Caki2 (cell line): Measurements from ENCODE around the gene RPL28. TPM values are rescaled to one million over a fixed set of nuclear protein-coding genes. Genes with fewer than 3 reads are reported as not detected.
"Not testable (repeated sequence)": the region's sequence is repeated elsewhere in the genome, so short reads cannot be mapped to it uniquely, and the experiment has no call there.

Experiments used
- DNase-seq: peaks from one replicate; pipeline ENCODE4 v3.0.0-alpha.2; 2015; ENCODE audit warnings: low read depth
- in situ Hi-C: cut with HindIII; loops from 2 replicates; pipeline ENCODE4 v1.10.0; 2016; ENCODE audit warnings: low sequenced_read_pairs, low pct_unique_long_range_greater_than_20kb, mixed read lengths
- total RNA-seq: library from RNA; depleted of rRNA; stranded (reverse); fragments of >200 nt; shearing (Covaris generic); gene quantifications from 2 replicates; pipeline ENCODE4 v1.2.3, GENCODE V29; 2014; ENCODE audit warnings: low replicate concordance

Gene RPL28
- total RNA-seq, 1 experiment from 2014 or later, result 295 TPM

GRCh38 chr19:55406826-55407549 is 21.3 kb downstream of the RPL28 start:
- in situ Hi-C loops, result no loop called here
- DNase-seq, result no peak

- DNase-seq, in situ Hi-C loops: not testable (repeated sequence)
Measured at GRCh38 chr19:55407550-55407799, 21.7 kb downstream of the RPL28 start, which contains the start of gene UBE2S. Gene UBE2S, minus strand, starts transcription at chr19:55407788. Its CDS starts 199 bp downstream, at chr19:55407589.

- DNase-seq, result peak; percentile 100
- in situ Hi-C loops, result no loop called here
Measured at GRCh38 chr19:55407800-55408532, 22.2 kb downstream of the RPL28 start.

- no peak for DNase-seq
- in situ Hi-C loops, result no loop called here
Measured at GRCh38 chr19:55408533-55408872, 22.8 kb downstream of the RPL28 start.

GRCh38 chr19:55409179-55409578 is 23.4 kb downstream of the RPL28 start:
- DNase-seq, in situ Hi-C loops: not testable (repeated sequence)

GRCh38 chr19:55410168-55410567 is 24.4 kb downstream of the RPL28 start:
- in situ Hi-C loops, result loop anchor here (10.0 kb wide), 1 partner anchor 235 kb away; no protein-coding TSS in a partner anchor
- DNase-seq, result no peak

- in situ Hi-C loops, result loop anchor here (10.0 kb wide), 1 partner anchor 243 kb away; no protein-coding TSS in a partner anchor
- peak; percentile 64 for DNase-seq
Measured at GRCh38 chr19:55418185-55418584, 32.5 kb downstream of the RPL28 start.

GRCh38 chr19:55419103-55419502 is 33.4 kb downstream of the RPL28 start:
- in situ Hi-C loops, result loop anchor here (10.0 kb wide), 1 partner anchor 244 kb away; no protein-coding TSS in a partner anchor
- DNase-seq, result no peak

- DNase-seq, result no peak
- in situ Hi-C loops, result loop anchor here (10.0 kb wide), 1 partner anchor 245 kb away; no protein-coding TSS in a partner anchor
Measured at GRCh38 chr19:55419624-55420236, 34.0 kb downstream of the RPL28 start.

- DNase-seq, in situ Hi-C loops: not testable (repeated sequence)
Measured at GRCh38 chr19:55421281-55421680, 35.5 kb downstream of the RPL28 start.

- in situ Hi-C loops, result no loop called here
Measured at GRCh38 chr19:55423225-55424005, 37.7 kb downstream of the RPL28 start.

GRCh38 chr19:55424518-55424917 is 38.8 kb downstream of the RPL28 start:
- DNase-seq, result no peak
- in situ Hi-C loops, result no loop called here

More at GRCh38 chr19:55423225-55424005, 37.7 kb downstream of the RPL28 start:
- no peak for DNase-seq

GRCh38 chr19:55426042-55426441 is 40.3 kb downstream of the RPL28 start:
- in situ Hi-C loops, result no loop called here
- no peak for DNase-seq

- DNase-seq, result no peak
- in situ Hi-C loops, result no loop called here
Measured at GRCh38 chr19:55431183-55431582, 45.5 kb downstream of the RPL28 start.

GRCh38 chr19:55432241-55432959 is 46.7 kb downstream of the RPL28 start:
- DNase-seq, result no peak
- in situ Hi-C loops, result no loop called here

GRCh38 chr19:55433292-55433691 is 47.6 kb downstream of the RPL28 start:
- DNase-seq, result no peak
- in situ Hi-C loops, result no loop called here

- in situ Hi-C loops, result no loop called here
- DNase-seq, result no peak
Measured at GRCh38 chr19:55434356-55434919, 48.7 kb downstream of the RPL28 start.

GRCh38 chr19:55435020-55435419 is 49.3 kb downstream of the RPL28 start:
- in situ Hi-C loops, result no loop called here

More at GRCh38 chr19:55435020-55435419, 49.3 kb downstream of the RPL28 start:
- no peak for DNase-seq
